ENCODE measurements around the gene USP10. TPM values are rescaled to one million over a fixed set of nuclear protein-coding genes. Genes with fewer than 3 reads are reported as not detected.
"Not testable (repeated sequence)": the region's sequence is repeated elsewhere in the genome, so short reads cannot be mapped to it uniquely, and the experiment has no call there.

Gene USP10
- total and polyA plus RNA-seq, 4 donors: 18.5 to 77.5 (median 63.0) TPM

DNA sequence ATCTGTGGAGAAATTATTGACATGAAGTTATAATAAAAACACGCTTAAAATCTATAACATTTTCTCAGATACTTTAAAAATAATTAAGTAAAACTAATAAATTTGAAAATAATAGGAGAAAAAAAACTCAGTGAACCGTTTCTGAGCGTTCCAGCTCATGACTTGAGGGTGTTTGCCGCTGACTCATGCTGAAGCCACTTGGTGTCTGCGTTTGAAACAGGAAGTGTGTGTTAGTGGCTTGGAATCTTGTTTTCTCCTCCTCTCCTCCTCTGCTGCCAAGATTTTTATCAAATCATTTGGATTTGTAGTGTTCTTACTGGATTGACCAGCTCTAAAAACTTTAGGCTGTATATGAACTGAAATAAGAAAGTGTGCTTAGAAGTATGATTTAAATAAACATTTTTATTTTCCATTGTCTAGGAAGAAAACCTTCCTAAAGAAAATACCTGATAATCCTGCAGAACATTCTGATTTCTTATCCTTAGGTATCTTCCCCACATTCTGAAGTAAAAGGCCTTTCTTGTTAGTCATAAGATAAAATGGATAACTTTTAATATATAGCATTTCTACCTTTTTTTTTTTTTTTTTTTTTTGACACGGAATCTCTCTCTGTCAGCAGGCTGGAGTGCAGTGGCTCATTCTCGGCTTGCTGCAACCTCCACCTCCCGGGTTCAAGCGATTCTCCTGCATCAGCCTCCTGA is 30.8 kb downstream of the USP10 start:
- Histone ChIP-seq H3K36me3 (ENCODE audit: control insufficient read depth in 4 of 4, insufficient read depth in 4 of 4, low read length in 4 of 4) (peaks cover 0 to 7% (median 5%) of the 10 kb centered on the region in 4 donors), H3K27ac (ENCODE audit: low read depth in 1 of 2, low read length in 1 of 2) (no peak overlapping the region), H3K9ac (ENCODE audit: insufficient read depth in 1 of 2, low read length in 2 of 2) (no peak overlapping the region), H3K9me3 (ENCODE audit: control insufficient read depth in 4 of 4, insufficient read depth in 3 of 4, low read length in 3 of 4) (no peaks in the 10 kb centered on the region), H3K4me3 (no peak overlapping the region), H3K27me3 (ENCODE audit: control insufficient read depth in 3 of 3, insufficient read depth in 3 of 3, low read length in 2 of 3) (no peaks in the 10 kb centered on the region), H3K4me1 (ENCODE audit: control insufficient read depth in 5 of 5, insufficient read depth in 5 of 5, low read length in 5 of 5) (peaks cover 0 to 22% (median 8%) of the 10 kb centered on the region in 5 donors)
- TF ChIP-seq, protein P1, sequence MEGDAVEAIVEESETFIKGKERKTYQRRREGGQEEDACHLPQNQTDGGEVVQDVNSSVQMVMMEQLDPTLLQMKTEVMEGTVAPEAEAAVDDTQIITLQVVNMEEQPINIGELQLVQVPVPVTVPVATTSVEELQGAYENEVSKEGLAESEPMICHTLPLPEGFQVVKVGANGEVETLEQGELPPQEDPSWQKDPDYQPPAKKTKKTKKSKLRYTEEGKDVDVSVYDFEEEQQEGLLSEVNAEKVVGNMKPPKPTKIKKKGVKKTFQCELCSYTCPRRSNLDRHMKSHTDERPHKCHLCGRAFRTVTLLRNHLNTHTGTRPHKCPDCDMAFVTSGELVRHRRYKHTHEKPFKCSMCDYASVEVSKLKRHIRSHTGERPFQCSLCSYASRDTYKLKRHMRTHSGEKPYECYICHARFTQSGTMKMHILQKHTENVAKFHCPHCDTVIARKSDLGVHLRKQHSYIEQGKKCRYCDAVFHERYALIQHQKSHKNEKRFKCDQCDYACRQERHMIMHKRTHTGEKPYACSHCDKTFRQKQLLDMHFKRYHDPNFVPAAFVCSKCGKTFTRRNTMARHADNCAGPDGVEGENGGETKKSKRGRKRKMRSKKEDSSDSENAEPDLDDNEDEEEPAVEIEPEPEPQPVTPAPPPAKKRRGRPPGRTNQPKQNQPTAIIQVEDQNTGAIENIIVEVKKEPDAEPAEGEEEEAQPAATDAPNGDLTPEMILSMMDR (IDR thresholded peaks at IDR 0.05; ENCODE audit: control extremely low read depth, extremely low read depth): no peak
- WGBS, 2 donors: 24 to 26% methylated on average over 9 of the region's 9 CpGs
- ATAC-seq (ENCODE audit: insufficient read depth, low FRiP score): peak; percentile 87
- DNase-seq: peak; percentile 66 to 92 (median 82)

DNA sequence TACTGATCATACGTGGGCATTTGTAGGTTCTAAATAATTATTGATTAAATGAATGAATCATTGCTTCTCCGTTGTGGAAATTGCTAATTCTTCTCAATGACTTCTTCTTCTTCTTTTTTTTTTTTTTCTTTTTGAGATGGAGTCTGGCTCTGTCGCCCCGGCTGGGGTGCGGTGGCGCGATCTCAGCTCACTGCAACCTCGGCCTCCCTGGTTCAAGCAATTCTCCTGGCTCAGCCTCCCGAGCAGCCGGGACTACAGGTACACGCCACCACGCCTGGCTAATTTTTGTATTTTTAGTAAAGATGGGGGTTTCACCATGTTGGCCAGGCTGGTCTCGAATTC is 32.5 kb downstream of the USP10 start:
- WGBS, 2 donors: 94 to 97% methylated on average over 13 of the region's 13 CpGs
- peaks cover 1 to 14% (median 5%) of the 10 kb centered on the region in 5 donors for H3K4me1 ChIP-seq (ENCODE audit: control insufficient read depth in 5 of 5, insufficient read depth in 5 of 5, low read length in 5 of 5)
- not testable (repeated sequence) for ATAC-seq (ENCODE audit: insufficient read depth, low FRiP score)

DNA sequence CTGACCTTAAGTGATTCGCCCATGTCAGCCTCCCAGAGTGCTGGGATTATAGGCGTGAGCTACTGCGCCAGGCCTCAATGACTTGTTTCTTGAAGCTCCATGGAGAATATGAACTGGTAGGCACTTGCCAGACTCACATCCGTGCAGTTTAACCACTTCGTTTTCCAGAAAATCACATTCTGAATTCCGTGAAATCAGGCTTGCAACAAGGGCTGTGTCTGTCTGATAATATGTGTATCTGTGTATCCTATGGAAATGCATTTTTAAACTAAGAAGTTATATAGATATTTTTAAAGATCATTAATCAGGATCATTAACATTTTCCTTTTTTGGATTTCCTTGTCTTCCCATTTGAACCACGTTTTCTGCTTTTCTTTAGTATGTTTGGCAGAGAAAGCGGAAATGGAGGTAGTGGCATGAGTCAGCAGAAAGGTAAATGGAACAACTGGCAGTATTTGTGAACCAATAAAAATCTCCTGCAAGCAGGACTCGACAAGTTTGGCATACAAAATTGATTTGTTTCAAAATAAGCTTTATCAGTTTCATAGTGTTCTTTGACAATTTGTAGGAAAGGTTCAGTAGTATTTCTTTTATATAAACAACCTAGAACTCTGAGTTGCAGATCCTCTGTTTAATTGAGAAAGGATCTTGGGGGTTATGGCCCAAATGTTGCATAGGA is 33.0 kb downstream of the USP10 start:
- ATAC-seq (ENCODE audit: insufficient read depth, low FRiP score) (no peak), DNase-seq (no peak)
- H3K27ac ChIP-seq (ENCODE audit: low read depth in 1 of 2, low read length in 1 of 2): no peak overlapping the region
- H3K4me3 ChIP-seq: no peak overlapping the region
- peaks cover 2 to 7% (median 5%) of the 10 kb centered on the region in 4 donors for H3K36me3 ChIP-seq (ENCODE audit: control insufficient read depth in 4 of 4, insufficient read depth in 4 of 4, low read length in 4 of 4)
- peaks cover 1 to 14% (median 5%) of the 10 kb centered on the region in 5 donors for H3K4me1 ChIP-seq (ENCODE audit: control insufficient read depth in 5 of 5, insufficient read depth in 5 of 5, low read length in 5 of 5)
- H3K9me3 ChIP-seq (ENCODE audit: control insufficient read depth in 4 of 4, insufficient read depth in 3 of 4, low read length in 3 of 4): no peaks in the 10 kb centered on the region
- 57 to 77% methylated on average over 9 of the region's 9 CpGs for WGBS, 2 donors
- no peak overlapping the region for H3K9ac ChIP-seq (ENCODE audit: insufficient read depth in 1 of 2, low read length in 2 of 2)
- no peaks in the 10 kb centered on the region for H3K27me3 ChIP-seq (ENCODE audit: control insufficient read depth in 3 of 3, insufficient read depth in 3 of 3, low read length in 2 of 3)
- TF ChIP-seq, protein P1 (IDR thresholded peaks at IDR 0.05; ENCODE audit: control extremely low read depth, extremely low read depth): no peak

More for the DNA sequence above, 32.5 kb downstream of the USP10 start:
- not testable (repeated sequence) for H3K4me3 ChIP-seq; DNase-seq; H3K9ac ChIP-seq (ENCODE audit: insufficient read depth in 1 of 2, low read length in 2 of 2); H3K9me3 ChIP-seq (ENCODE audit: control insufficient read depth in 4 of 4, insufficient read depth in 3 of 4, low read length in 3 of 4); H3K36me3 ChIP-seq (ENCODE audit: control insufficient read depth in 4 of 4, insufficient read depth in 4 of 4, low read length in 4 of 4); H3K27ac ChIP-seq (ENCODE audit: low read depth in 1 of 2, low read length in 1 of 2); H3K27me3 ChIP-seq (ENCODE audit: control insufficient read depth in 3 of 3, insufficient read depth in 3 of 3, low read length in 2 of 3)

DNA sequence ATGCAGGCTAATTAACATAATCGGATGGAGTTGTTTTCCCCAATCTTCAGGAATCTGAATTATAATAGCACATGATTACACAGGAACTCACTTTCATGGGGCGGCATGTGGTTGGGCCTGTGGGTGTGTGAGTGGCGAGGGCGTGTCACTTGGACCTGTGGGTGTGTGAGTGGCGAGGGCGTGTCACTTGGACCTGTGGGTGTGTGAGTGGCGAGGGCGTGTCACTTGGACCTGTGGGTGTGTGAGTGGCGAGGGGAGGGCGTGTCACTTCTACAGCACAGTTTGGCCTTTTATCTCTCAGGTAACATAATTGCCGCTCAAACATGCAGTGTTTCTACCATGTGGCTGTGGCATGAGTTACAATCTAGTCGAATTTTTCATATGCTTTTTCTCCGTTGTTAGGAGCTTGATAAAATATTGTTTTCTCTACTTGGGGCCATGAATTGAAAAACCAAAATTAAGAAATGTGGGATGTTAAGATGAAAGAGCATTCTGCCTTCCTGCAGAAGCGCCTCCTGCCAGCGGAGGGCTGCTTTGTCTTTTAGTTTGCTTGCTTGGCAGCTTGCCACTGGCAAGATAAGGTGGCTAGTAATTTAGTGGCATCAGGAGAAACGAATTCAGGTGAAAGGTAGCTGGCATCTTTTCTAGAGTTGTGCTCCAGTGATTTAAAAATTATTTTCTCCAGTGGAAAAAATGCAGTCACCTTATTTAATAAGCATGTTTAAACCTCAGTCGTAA is 36.2 kb downstream of the USP10 start:
- H3K9me3 ChIP-seq (ENCODE audit: control insufficient read depth in 4 of 4, insufficient read depth in 3 of 4, low read length in 3 of 4): no peaks in the 10 kb centered on the region
- TF ChIP-seq, protein P1 (IDR thresholded peaks at IDR 0.05; ENCODE audit: control extremely low read depth, extremely low read depth): no peak
- no peak overlapping the region for H3K4me3 ChIP-seq
- ATAC-seq (ENCODE audit: insufficient read depth, low FRiP score): no peak
- no peak overlapping the region for H3K27ac ChIP-seq (ENCODE audit: low read depth in 1 of 2, low read length in 1 of 2)
- WGBS, 2 donors: 63 to 84% methylated on average over 17 of the region's 17 CpGs
- no peak overlapping the region for H3K9ac ChIP-seq (ENCODE audit: insufficient read depth in 1 of 2, low read length in 2 of 2)
- H3K4me1 ChIP-seq (ENCODE audit: control insufficient read depth in 5 of 5, insufficient read depth in 5 of 5, low read length in 5 of 5): peaks cover 4 to 17% (median 5%) of the 10 kb centered on the region in 5 donors
- peaks cover 2 to 7% (median 5%) of the 10 kb centered on the region in 4 donors for H3K36me3 ChIP-seq (ENCODE audit: control insufficient read depth in 4 of 4, insufficient read depth in 4 of 4, low read length in 4 of 4)
- H3K27me3 ChIP-seq (ENCODE audit: control insufficient read depth in 3 of 3, insufficient read depth in 3 of 3, low read length in 2 of 3): no peaks in the 10 kb centered on the region
- no peak for DNase-seq
